ENCODE results near the gene PDCD2L.

DNA sequence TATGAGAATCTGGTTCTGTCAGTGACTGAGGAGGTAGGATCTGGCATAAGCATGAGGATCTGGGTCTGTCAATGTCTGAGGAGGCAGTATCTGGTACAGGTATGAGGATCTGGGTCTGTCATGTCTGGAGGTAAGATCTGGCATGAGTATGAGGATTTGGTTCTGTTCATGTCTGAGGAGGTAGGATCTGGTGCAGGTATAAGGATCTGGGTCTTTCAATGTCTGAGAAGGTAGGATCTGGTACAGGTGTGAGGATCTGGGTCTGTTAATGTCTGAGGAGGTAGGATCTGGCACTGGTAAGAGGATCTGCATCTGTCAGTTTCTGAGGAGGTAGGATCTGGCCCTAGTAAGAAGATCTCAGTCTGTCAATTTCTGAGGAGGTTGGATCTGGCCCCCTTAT is 12.4 kb upstream of the PDCD2L start:
- TF ChIP-seq, protein P1, sequence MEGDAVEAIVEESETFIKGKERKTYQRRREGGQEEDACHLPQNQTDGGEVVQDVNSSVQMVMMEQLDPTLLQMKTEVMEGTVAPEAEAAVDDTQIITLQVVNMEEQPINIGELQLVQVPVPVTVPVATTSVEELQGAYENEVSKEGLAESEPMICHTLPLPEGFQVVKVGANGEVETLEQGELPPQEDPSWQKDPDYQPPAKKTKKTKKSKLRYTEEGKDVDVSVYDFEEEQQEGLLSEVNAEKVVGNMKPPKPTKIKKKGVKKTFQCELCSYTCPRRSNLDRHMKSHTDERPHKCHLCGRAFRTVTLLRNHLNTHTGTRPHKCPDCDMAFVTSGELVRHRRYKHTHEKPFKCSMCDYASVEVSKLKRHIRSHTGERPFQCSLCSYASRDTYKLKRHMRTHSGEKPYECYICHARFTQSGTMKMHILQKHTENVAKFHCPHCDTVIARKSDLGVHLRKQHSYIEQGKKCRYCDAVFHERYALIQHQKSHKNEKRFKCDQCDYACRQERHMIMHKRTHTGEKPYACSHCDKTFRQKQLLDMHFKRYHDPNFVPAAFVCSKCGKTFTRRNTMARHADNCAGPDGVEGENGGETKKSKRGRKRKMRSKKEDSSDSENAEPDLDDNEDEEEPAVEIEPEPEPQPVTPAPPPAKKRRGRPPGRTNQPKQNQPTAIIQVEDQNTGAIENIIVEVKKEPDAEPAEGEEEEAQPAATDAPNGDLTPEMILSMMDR (IDR thresholded peaks at IDR 0.05; ENCODE audit: borderline replicate concordance, extremely low read depth, low read length, poor library complexity, severe bottlenecking), result no peak
- TF ChIP-seq EZH2 (IDR thresholded peaks at IDR 0.05; ENCODE audit: borderline replicate concordance, low read depth, low read length, severe bottlenecking), result no peak
